SU-DHL-6 (cell line): ENCODE data around the gene FBXO17.

Source experiments
- H2AFZ ChIP-seq: fragments of 200-600 bp; sonication (generic); 2 replicates; pipeline ENCODE4 v1.6.1; 2014; ENCODE audit warnings: low read depth, mild to moderate bottlenecking, moderate library complexity, mixed read lengths, antibody characterized with exemption, low read length; ENCODE audit not compliant: severe bottlenecking
- H3F3A ChIP-seq: fragments of 200-600 bp; shearing (Covaris generic); 2 replicates; pipeline ENCODE4 v1.6.0; 2016; ENCODE audit warnings: antibody characterized with exemption, mild to moderate bottlenecking; ENCODE audit not compliant: insufficient read depth
- H3K27ac ChIP-seq: fragments of 200-600 bp; sonication (generic); 2 replicates; pipeline ENCODE4 v1.5.1; 2016; ENCODE audit warnings: low read depth, mild to moderate bottlenecking, low read length, moderate library complexity, mixed read lengths
- H3K27me3 ChIP-seq: fragments of 200-600 bp; sonication (generic), shearing (Covaris generic); 2 replicates; pipeline ENCODE4 v1.6.0; 2014; ENCODE audit warnings: mild to moderate bottlenecking, low read length
- H3K36me3 ChIP-seq: fragments of 200-600 bp; sonication (generic); 2 replicates; pipeline ENCODE4 v1.6.1; 2014; ENCODE audit warnings: mild to moderate bottlenecking, low read length, mixed read lengths
- H3K4me2 ChIP-seq: fragments of 300-600, 200-600 bp; shearing (Covaris generic), sonication (generic); 2 replicates; pipeline ENCODE4 v1.6.0; 2014; ENCODE audit warnings: low read length, low read depth, mild to moderate bottlenecking; ENCODE audit not compliant: poor library complexity, severe bottlenecking
- H3K4me3 ChIP-seq: fragments of 200-600 bp; sonication (generic); 2 replicates; pipeline ENCODE4 v1.5.1; 2014; ENCODE audit warnings: antibody characterized with exemption, low read length, mild to moderate bottlenecking, mixed read lengths; ENCODE audit not compliant: insufficient read depth, poor library complexity, severe bottlenecking
- H3K79me2 ChIP-seq: fragments of 200-600 bp; sonication (generic); 2 replicates; pipeline ENCODE4 v1.6.1; 2014; ENCODE audit warnings: mild to moderate bottlenecking, low read length, moderate library complexity; ENCODE audit not compliant: insufficient read depth
- H3K9ac ChIP-seq: fragments of 200-600 bp; sonication (generic); 2 replicates; pipeline ENCODE4 v1.7.0; 2014; ENCODE audit warnings: mild to moderate bottlenecking, low read length
- H3K9me2 ChIP-seq: fragments of 200-600 bp; sonication (generic); replicated peaks from 2 replicates; pipeline ENCODE4 v1.6.1; 2014; ENCODE audit warnings: low read length; ENCODE audit not compliant: insufficient read depth
- H3K9me3 ChIP-seq: fragments of 200-600 bp; sonication (generic); 2 replicates; pipeline ENCODE4 v1.6.1; 2014; ENCODE audit warnings: low read length, mixed read lengths; ENCODE audit not compliant: insufficient read depth
- H4K20me1 ChIP-seq: fragments of 200-600 bp; sonication (generic); 2 replicates; pipeline ENCODE4 v1.6.1; 2014; ENCODE audit warnings: low read depth, mild to moderate bottlenecking, antibody characterized with exemption, low read length, moderate library complexity, mixed read lengths
- CTCF ChIP-seq: fragments of 200-600 bp; sonication (generic); IDR thresholded peaks from one replicate; pipeline ENCODE4 v1.5.1; 2017; ENCODE audit warnings: antibody characterized with exemption, mild to moderate bottlenecking, low read length, moderate library complexity; ENCODE audit not compliant: insufficient read depth, poor library complexity, severe bottlenecking
- EZH2phosphoT487 ChIP-seq: fragments of 200-600 bp; sonication (generic), shearing (Covaris generic); conservative IDR thresholded peaks from 2 replicates; pipeline ENCODE4 v1.6.1; 2018; ENCODE audit warnings: mild to moderate bottlenecking, antibody characterized with exemption, low read length, moderate library complexity, mixed read lengths

The FBXO17 gene

GRCh38 chr19:38921420-38922274 lies 53.9 kb downstream of the FBXO17 start:
- Histone ChIP-seq H3K36me3 (no peaks in the 10 kb centered on the region), H3K9me2 (no peaks in the 10 kb centered on the region), H3K9ac (no peak overlapping the region), H2AFZ (no peak overlapping the region), H3F3A (no peaks in the 10 kb centered on the region), H3K4me3 (no peak overlapping the region), H3K9me3 (no peaks in the 10 kb centered on the region), H3K27ac (no peak overlapping the region), H3K4me2 (no peak overlapping the region), H4K20me1 (no peaks in the 10 kb centered on the region), H3K79me2 (no peaks in the 10 kb centered on the region), H3K27me3 (no peaks in the 10 kb centered on the region)
- TF ChIP-seq CTCF (no peak), EZH2phosphoT487 (no peak)

- no peaks in the 10 kb centered on the region for H4K20me1 ChIP-seq
- no peaks in the 10 kb centered on the region for H3K36me3 ChIP-seq
- no peak overlapping the region for H2AFZ ChIP-seq
- no peak overlapping the region for H3K27ac ChIP-seq
- no peaks in the 10 kb centered on the region for H3K9me3 ChIP-seq
- H3K9me2 ChIP-seq = no peaks in the 10 kb centered on the region
- no peaks in the 10 kb centered on the region for H3K27me3 ChIP-seq
- H3K4me3 ChIP-seq = no peak overlapping the region
- no peak overlapping the region for H3K9ac ChIP-seq
- H3F3A ChIP-seq = no peaks in the 10 kb centered on the region
- no peak overlapping the region for H3K4me2 ChIP-seq
- no peaks in the 10 kb centered on the region for H3K79me2 ChIP-seq
- TF ChIP-seq CTCF (no peak), EZH2phosphoT487 (no peak)
Observed at GRCh38 chr19:38920602-38921419, 54.7 kb downstream of the FBXO17 start.

GRCh38 chr19:38919837-38920601 lies 55.5 kb downstream of the FBXO17 start:
- Histone ChIP-seq H3K27me3 (no peaks in the 10 kb centered on the region), H3K9me2 (no peaks in the 10 kb centered on the region), H3K79me2 (no peaks in the 10 kb centered on the region), H3K36me3 (no peaks in the 10 kb centered on the region), H2AFZ (no peak overlapping the region), H3K27ac (no peak overlapping the region), H3K4me2 (no peak overlapping the region), H3K9me3 (no peaks in the 10 kb centered on the region), H3K4me3 (no peak overlapping the region), H3F3A (no peaks in the 10 kb centered on the region), H3K9ac (no peak overlapping the region), H4K20me1 (no peaks in the 10 kb centered on the region)
- TF ChIP-seq CTCF = no peak
- TF ChIP-seq EZH2phosphoT487 = no peak
